ENCODE measurements around the gene CABS1.

The CABS1 gene

GRCh38 chr4:70326052-70326451 lies 8.7 kb upstream of the CABS1 start:
- DNase-seq (ENCODE audit: extremely low spot score) = no peak
- CTCF ChIA-PET = no interaction called here
- no peak for TF ChIP-seq L3MBTL2 (conservative IDR thresholded peaks at IDR 0.05)
- no peak for TF ChIP-seq FOXM1 (IDR thresholded peaks at IDR 0.05; ENCODE audit: borderline replicate concordance)
- POLR2A ChIA-PET = no interaction called here

DNA sequence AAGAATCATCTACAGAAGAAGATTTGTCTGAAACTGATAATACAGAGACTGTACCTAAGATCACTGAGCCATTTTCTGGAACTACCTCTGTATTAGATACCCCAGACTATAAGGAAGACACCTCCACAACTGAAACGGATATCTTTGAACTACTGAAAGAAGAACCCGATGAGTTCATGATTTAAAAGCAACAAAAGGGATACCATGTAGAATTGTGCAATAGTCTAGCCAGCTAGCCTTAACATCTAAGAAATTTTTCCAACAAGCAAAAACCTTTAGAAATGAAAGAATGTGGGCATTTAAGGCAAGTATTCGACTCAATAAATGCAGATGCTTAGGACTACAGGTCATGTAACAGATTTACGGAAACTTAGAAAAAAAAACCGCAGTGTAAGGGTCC lies 1.3 kb downstream of the CABS1 start:
- no peak for DNase-seq (ENCODE audit: extremely low spot score)
- TF ChIP-seq CTBP1 (IDR thresholded peaks at IDR 0.05; ENCODE audit: borderline replicate concordance) (no peak), TARDBP (IDR thresholded peaks at IDR 0.05) (no peak), FOXK2 (IDR thresholded peaks at IDR 0.05) (no peak)
- ChIA-PET CTCF (no interaction called here), POLR2A (no interaction called here)

GRCh38 chr4:70337886-70338420 lies 3.2 kb downstream of the CABS1 start:
- no peak for TF ChIP-seq CTBP1 (IDR thresholded peaks at IDR 0.05; ENCODE audit: borderline replicate concordance)
- TF ChIP-seq LEF1 (IDR thresholded peaks at IDR 0.05; ENCODE audit: borderline replicate concordance) = no peak
- no peak for TF ChIP-seq HDGF (IDR thresholded peaks at IDR 0.05; ENCODE audit: borderline replicate concordance)
- TF ChIP-seq SP1 (IDR thresholded peaks at IDR 0.05) = no peak
- no peak for TF ChIP-seq NFRKB (IDR thresholded peaks at IDR 0.05)
- no peak for TF ChIP-seq TARDBP (IDR thresholded peaks at IDR 0.05)
- no peak for TF ChIP-seq ZNF384 (IDR thresholded peaks at IDR 0.05)
- no peak for TF ChIP-seq SUZ12 (IDR thresholded peaks at IDR 0.05)
- no peak for TF ChIP-seq FOXK2 (IDR thresholded peaks at IDR 0.05)
- DNase-seq (ENCODE audit: extremely low spot score) = no peak
- ChIA-PET POLR2A (no interaction called here), CTCF (no interaction called here)

DNA sequence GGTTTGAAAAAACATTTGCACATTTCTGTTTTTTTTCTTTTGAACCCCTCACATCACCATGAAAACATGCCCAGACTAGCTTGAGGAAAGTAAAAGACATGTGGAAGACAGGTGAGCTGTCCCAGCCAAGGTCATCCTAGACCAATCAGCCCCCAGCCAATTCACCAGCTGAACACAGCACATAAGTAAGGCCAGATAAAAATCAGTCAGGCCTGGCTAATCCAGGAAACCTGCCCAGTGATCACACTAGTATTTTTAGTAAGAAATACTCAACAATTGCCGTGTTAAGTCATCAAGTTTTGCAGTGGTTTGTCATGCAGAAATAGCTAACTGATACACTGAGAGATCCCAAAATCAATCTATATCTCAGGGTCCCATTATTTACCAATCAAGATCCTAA lies 21.4 kb downstream of the CABS1 start:
- TF ChIP-seq ZNF384 (IDR thresholded peaks at IDR 0.05) = no peak
- TF ChIP-seq SUZ12 (IDR thresholded peaks at IDR 0.05) = no peak
- no peak for TF ChIP-seq PKNOX1 (IDR thresholded peaks at IDR 0.05)
- TF ChIP-seq LEF1 (IDR thresholded peaks at IDR 0.05; ENCODE audit: borderline replicate concordance) = no peak
- TF ChIP-seq FOXK2 (IDR thresholded peaks at IDR 0.05) = no peak
- no peak for TF ChIP-seq NFRKB (IDR thresholded peaks at IDR 0.05)
- TF ChIP-seq ARNT (IDR thresholded peaks at IDR 0.05) = no peak
- TF ChIP-seq BHLHE40 (IDR thresholded peaks at IDR 0.05; ENCODE audit: borderline replicate concordance) = no peak
- no peak for TF ChIP-seq FOXA1 (IDR thresholded peaks at IDR 0.05)
- ChIA-PET POLR2A (no interaction called here), CTCF (no interaction called here)
- DNase-seq (ENCODE audit: extremely low spot score) = no peak

DNA sequence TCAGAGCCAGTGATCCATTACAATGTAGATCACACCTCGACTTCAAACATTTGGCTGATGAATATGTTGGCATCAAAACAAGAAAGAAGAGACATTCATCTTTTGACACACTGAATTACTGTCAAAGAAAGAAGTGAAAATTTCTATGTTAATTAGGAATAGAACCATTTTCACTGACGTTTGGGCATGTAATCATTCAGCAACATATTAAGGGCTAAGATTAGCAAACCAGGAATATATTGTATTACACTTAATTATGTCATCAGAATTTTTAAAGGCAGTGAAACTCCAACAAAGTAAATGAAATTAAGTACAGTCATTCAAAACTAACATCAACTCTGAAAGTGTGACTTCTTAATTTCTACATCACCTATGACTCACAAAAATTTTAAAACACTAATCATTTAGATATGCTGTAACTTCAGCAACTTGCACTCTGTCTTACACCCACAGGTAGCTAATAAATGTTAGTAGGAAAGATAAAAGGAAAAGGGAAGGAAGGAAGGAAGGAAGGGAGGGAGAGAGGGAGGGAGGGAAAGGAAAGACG lies 24.4 kb downstream of the CABS1 start:
- CTCF ChIA-PET = no interaction called here
- TF ChIP-seq LEF1 (IDR thresholded peaks at IDR 0.05; ENCODE audit: borderline replicate concordance) (no peak), ZNF384 (IDR thresholded peaks at IDR 0.05) (no peak), ARNT (IDR thresholded peaks at IDR 0.05) (no peak), SUZ12 (IDR thresholded peaks at IDR 0.05) (no peak), SP1 (IDR thresholded peaks at IDR 0.05) (no peak), PKNOX1 (IDR thresholded peaks at IDR 0.05) (no peak), ELF4 (IDR thresholded peaks at IDR 0.05) (no peak), CTBP1 (IDR thresholded peaks at IDR 0.05; ENCODE audit: borderline replicate concordance) (no peak), FOXM1 (IDR thresholded peaks at IDR 0.05; ENCODE audit: borderline replicate concordance) (no peak), HDGF (IDR thresholded peaks at IDR 0.05; ENCODE audit: borderline replicate concordance) (no peak), FOXK2 (IDR thresholded peaks at IDR 0.05) (no peak)
- DNase-seq (ENCODE audit: extremely low spot score) = no peak
- POLR2A ChIA-PET = no interaction called here

DNA sequence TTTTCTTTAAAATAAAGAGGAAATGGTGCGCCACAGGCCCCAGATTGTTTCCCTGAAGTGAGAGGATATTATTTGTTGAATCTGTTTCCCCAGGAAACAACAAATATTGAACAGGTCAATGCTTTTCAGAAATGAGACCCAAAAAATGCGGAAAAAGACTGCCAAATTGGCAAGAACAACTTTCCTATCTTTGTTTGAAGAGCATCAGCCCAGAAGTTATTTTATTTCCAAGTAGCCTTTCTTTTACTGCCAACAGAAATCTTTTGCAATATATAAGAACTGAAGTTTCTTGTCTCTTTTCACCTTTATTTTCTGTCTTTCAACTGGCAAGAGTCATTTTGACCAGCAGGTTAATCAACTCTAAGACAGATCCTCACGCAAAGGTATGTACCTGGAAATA lies 25.7 kb downstream of the CABS1 start, which contains the start of gene SMR3A:
TSS of gene SMR3A (plus strand) at position 301 of the 400 bp plus-strand sequence. CDS start 1,356 bp downstream, outside the sequence.
- ChIA-PET POLR2A (no interaction called here), CTCF (no interaction called here)
- DNase-seq (ENCODE audit: extremely low spot score) = no peak
- TF ChIP-seq ZNF384 (IDR thresholded peaks at IDR 0.05) = no peak
- TF ChIP-seq L3MBTL2 (conservative IDR thresholded peaks at IDR 0.05) = no peak
- TF ChIP-seq NFRKB (IDR thresholded peaks at IDR 0.05) = no peak
- TF ChIP-seq ARNT (IDR thresholded peaks at IDR 0.05) = no peak
- TF ChIP-seq FOXK2 (IDR thresholded peaks at IDR 0.05) = no peak
- TF ChIP-seq LEF1 (IDR thresholded peaks at IDR 0.05; ENCODE audit: borderline replicate concordance) = no peak
- no peak for TF ChIP-seq FOXM1 (IDR thresholded peaks at IDR 0.05; ENCODE audit: borderline replicate concordance)

DNA sequence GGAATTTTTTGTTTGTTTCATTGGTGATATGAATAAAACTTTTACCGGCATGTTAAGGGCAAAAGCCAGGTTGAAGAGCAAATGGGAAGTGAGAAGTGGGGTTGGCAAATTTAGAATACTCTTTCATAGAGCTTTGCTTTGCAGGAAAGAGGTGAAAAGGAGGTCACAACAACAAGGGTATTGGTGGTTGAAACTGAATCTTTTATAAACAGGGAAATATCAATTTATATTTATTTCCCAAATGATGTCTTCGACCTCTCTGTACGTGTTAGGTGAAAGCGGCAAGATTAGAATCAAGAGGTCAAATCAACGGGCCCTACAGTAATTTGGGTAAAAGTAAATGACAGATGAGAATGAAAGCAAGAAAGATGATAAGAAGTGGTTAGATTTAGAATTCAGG lies 29.2 kb downstream of the CABS1 start:
- TF ChIP-seq LEF1 (IDR thresholded peaks at IDR 0.05; ENCODE audit: borderline replicate concordance) (no peak), TARDBP (IDR thresholded peaks at IDR 0.05) (no peak), NFRKB (IDR thresholded peaks at IDR 0.05) (no peak), SP1 (IDR thresholded peaks at IDR 0.05) (no peak), SUZ12 (IDR thresholded peaks at IDR 0.05) (no peak), ZNF384 (IDR thresholded peaks at IDR 0.05) (no peak), PKNOX1 (IDR thresholded peaks at IDR 0.05) (no peak), L3MBTL2 (conservative IDR thresholded peaks at IDR 0.05) (no peak), HDGF (IDR thresholded peaks at IDR 0.05; ENCODE audit: borderline replicate concordance) (no peak), FOXK2 (IDR thresholded peaks at IDR 0.05) (no peak), BHLHE40 (IDR thresholded peaks at IDR 0.05; ENCODE audit: borderline replicate concordance) (no peak), FOXM1 (IDR thresholded peaks at IDR 0.05; ENCODE audit: borderline replicate concordance) (no peak), FOXA1 (IDR thresholded peaks at IDR 0.05) (no peak), ELF4 (IDR thresholded peaks at IDR 0.05) (no peak), ARNT (IDR thresholded peaks at IDR 0.05) (no peak), CTBP1 (IDR thresholded peaks at IDR 0.05; ENCODE audit: borderline replicate concordance) (no peak)
- DNase-seq (ENCODE audit: extremely low spot score) = no peak
- CTCF ChIA-PET = no interaction called here
- POLR2A ChIA-PET = no interaction called here
